Inflammatory macrophage (primary cell): ENCODE results near the gene CENPP.

ENCODE experiments used
- DNase-seq, 2 donors: peaks; one replicate each; pipeline ENCODE4 v3.0.0-alpha.2; 2020 to 2022

CENPP gene

GRCh38 chr9:92661743-92662142 is 336.0 kb downstream of the CENPP start:
- no peak for DNase-seq

- no peak for DNase-seq
Measured at GRCh38 chr9:92663126-92663525, 337.4 kb downstream of the CENPP start.

- no peak for DNase-seq
Measured at GRCh38 chr9:92663951-92664350, 338.2 kb downstream of the CENPP start.

GRCh38 chr9:92664394-92665152 is 338.8 kb downstream of the CENPP start:
- no peak for DNase-seq

- DNase-seq = no peak
Measured at GRCh38 chr9:92665836-92666235, 340.1 kb downstream of the CENPP start.

GRCh38 chr9:92666236-92666635 is 340.5 kb downstream of the CENPP start:
- DNase-seq = no peak

GRCh38 chr9:92666912-92667532 is 341.3 kb downstream of the CENPP start:
- no peak for DNase-seq

- peak; percentile 6 to 47 for DNase-seq
Measured at GRCh38 chr9:92668746-92669526, 343.2 kb downstream of the CENPP start.

- DNase-seq = peak; percentile 36 to 45
Measured at GRCh38 chr9:92669527-92669889, 343.8 kb downstream of the CENPP start.
